ENCODE data around the gene LIN7A. TPM values are rescaled to one million over a fixed set of nuclear protein-coding genes. Genes with fewer than 3 reads are reported as not detected.

The LIN7A gene
- total RNA-seq, 6 experiments from 2014 or later: 13.4 to 24.2 (median 23.0) TPM

- Mint-ChIP-seq H3K27me3 (ENCODE audit: insufficient read depth) (no peaks in the 10 kb centered on the region), H3K9me3 (no peaks in the 10 kb centered on the region), H3K4me3 (no peak overlapping the region), H3K4me1 (ENCODE audit: low read depth) (peaks cover 15% of the 10 kb centered on the region), H3K36me3 (ENCODE audit: low read depth) (no peaks in the 10 kb centered on the region; the same call in 1 of the 2 replicates), H3K27ac (no peak overlapping the region)
- peak; percentile 10 for DNase-seq
- TF ChIP-seq CTCF (IDR thresholded peaks at IDR 0.05): no peak
Observed at GRCh38 chr12:80925237-80925636, 12.5 kb downstream of the LIN7A start.

- TF ChIP-seq CTCF (IDR thresholded peaks at IDR 0.05): no peak
- DNase-seq: no peak
- no peak overlapping the region for H3K4me3 Mint-ChIP-seq
- no peaks in the 10 kb centered on the region for H3K27me3 Mint-ChIP-seq (ENCODE audit: insufficient read depth)
- no peaks in the 10 kb centered on the region; the same call in 1 of the 2 replicates for H3K36me3 Mint-ChIP-seq (ENCODE audit: low read depth)
- no peak overlapping the region for H3K27ac Mint-ChIP-seq
- peaks cover 15% of the 10 kb centered on the region for H3K4me1 Mint-ChIP-seq (ENCODE audit: low read depth)
- H3K9me3 Mint-ChIP-seq: no peaks in the 10 kb centered on the region
Observed at GRCh38 chr12:80924437-80924836, 13.3 kb downstream of the LIN7A start.

- Mint-ChIP-seq H3K9me3 (no peaks in the 10 kb centered on the region), H3K36me3 (ENCODE audit: low read depth) (peaks cover 12% of the 10 kb centered on the region; the same call in 1 of the 2 replicates), H3K27ac (no peak overlapping the region), H3K4me3 (no peak overlapping the region), H3K4me1 (ENCODE audit: low read depth) (peaks cover 14% of the 10 kb centered on the region), H3K27me3 (ENCODE audit: insufficient read depth) (no peaks in the 10 kb centered on the region; the same call in 1 of the 2 replicates)
- no peak for DNase-seq
- no peak for TF ChIP-seq CTCF (IDR thresholded peaks at IDR 0.05)
Observed at GRCh38 chr12:80920006-80920405, 17.7 kb downstream of the LIN7A start.

GRCh38 chr12:80917651-80918050 is 20.1 kb downstream of the LIN7A start:
- TF ChIP-seq CTCF (IDR thresholded peaks at IDR 0.05): no peak
- no peak overlapping the region for H3K4me3 Mint-ChIP-seq
- H3K27ac Mint-ChIP-seq: no peak overlapping the region
- H3K27me3 Mint-ChIP-seq (ENCODE audit: insufficient read depth): no peaks in the 10 kb centered on the region; the same call in 1 of the 2 replicates
- peaks cover 16% of the 10 kb centered on the region for H3K4me1 Mint-ChIP-seq (ENCODE audit: low read depth)
- H3K9me3 Mint-ChIP-seq: no peaks in the 10 kb centered on the region
- DNase-seq: no peak
- peaks cover 13% of the 10 kb centered on the region; the same call in 1 of the 2 replicates for H3K36me3 Mint-ChIP-seq (ENCODE audit: low read depth)

- Mint-ChIP-seq H3K9me3 (no peaks in the 10 kb centered on the region), H3K27ac (no peak overlapping the region), H3K4me3 (no peak overlapping the region), H3K27me3 (ENCODE audit: insufficient read depth) (no peaks in the 10 kb centered on the region), H3K4me1 (ENCODE audit: low read depth) (peaks cover 27% of the 10 kb centered on the region), H3K36me3 (ENCODE audit: low read depth) (peaks cover 13% of the 10 kb centered on the region; the same call in 1 of the 2 replicates)
- no peak for TF ChIP-seq CTCF (IDR thresholded peaks at IDR 0.05)
- no peak for DNase-seq
Observed at GRCh38 chr12:80912901-80913770, 24.6 kb downstream of the LIN7A start.
